DMS 273 (cell line): ENCODE measurements around the gene SNX20.

ENCODE experiments used
- DNase-seq: peaks from one replicate; lab custom pipeline; 2025; ENCODE audit not compliant: unreplicated experiment; lab: John Stamatoyannopoulos, UW

Gene SNX20

GRCh38 chr16:50705436-50706110 is 24.5 kb upstream of the SNX20 start:
- DNase-seq: no peak

GRCh38 chr16:50704245-50704644 is 23.1 kb upstream of the SNX20 start:
- DNase-seq: peak; percentile 19

DNA sequence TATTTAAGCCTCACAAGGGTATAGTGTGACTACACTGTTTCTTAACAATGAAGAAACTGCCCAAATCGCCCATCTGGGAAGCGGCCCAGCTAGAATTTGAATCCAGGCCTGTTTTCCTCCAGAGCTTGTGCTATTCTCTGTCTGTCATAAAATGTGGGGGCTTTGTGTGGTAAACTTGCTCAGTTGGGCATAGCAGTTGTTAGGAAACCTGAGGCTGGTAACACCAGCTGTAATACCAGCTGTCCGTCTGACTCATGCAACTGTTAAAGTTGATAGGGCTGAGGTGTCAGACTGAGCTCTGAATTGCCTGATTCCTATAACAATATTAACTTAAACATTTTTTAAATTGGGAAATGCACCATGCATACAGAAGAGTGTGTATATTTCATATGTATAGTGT is 21.6 kb upstream of the SNX20 start:
- peak; percentile 96 for DNase-seq

- no peak for DNase-seq
Observed at GRCh38 chr16:50699326-50700159, 18.4 kb upstream of the SNX20 start.

- DNase-seq: peak; percentile 40
Observed at GRCh38 chr16:50697881-50698767, 17.0 kb upstream of the SNX20 start.

GRCh38 chr16:50697421-50697715 is 16.3 kb upstream of the SNX20 start:
- no peak for DNase-seq

GRCh38 chr16:50696575-50697420 is 15.7 kb upstream of the SNX20 start:
- peak; percentile 69 for DNase-seq

DNA sequence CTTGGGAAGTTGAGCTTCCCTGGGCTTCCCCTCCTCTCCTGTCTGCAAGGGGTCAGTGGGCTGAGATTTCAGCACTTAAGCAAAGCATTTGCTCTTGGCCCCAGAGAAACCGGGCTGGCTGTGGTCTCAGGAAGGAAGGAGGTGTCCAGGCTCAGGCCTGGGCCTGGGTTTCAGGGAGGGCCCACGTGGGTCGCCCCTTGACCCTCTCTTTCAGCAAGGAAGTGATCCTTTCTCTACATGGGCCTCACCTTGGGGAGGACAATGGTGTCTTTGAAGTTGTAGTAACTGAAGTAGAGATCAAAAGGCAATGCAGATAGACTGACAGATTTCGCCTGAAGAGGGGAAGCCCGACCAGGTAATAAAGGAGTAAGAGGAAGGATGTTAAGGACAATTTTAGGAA is 15.0 kb upstream of the SNX20 start:
- DNase-seq: no peak

DNA sequence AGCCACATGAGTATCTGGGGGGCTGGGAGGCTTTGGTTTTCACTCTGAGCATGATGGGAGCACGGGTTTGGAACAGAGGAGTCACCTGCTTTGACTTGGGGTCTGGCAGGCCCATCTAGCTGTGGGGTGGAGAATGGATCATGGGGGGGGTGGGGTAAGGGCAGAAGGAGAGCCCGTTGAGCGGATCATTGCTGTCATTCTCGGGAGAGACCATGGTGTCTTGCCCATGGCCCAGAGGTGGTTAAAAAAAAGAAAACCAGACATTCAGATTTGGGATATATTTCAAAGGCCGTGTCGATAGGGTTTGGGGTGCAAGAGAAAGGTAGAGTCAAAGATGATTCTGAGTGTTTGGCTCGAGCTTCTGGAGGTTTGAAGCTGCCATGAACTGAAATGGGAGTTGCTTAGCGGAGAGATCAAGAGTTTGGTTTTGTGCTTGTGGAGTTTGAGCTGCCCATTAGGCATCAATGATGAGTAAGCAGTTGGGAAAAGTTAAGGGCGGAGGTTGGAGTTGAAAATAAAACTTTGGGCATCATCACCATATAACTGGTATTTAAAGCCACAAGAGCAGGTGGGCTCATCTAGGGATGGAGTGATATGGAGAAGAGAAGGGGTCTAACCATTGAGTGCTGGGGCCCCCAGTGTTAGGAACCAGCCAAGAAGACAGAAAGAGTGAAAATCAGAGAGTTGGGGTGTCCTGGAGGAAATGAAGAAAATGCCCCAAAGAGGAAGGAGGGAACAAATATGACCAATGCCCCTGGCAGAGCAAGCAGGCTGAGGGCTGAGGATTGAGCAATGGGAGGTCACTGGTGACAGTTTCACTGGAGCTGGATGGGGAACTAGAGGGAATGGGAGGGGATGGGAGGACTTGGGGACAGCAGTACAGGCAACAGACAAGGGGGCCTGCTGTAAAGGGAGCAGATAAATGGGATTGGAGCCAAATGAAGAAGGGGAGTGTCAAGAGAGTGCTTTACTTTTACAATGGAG is 14.2 kb upstream of the SNX20 start:
- no peak for DNase-seq

- DNase-seq: no peak
Observed at GRCh38 chr16:50694206-50694605, 13.1 kb upstream of the SNX20 start.

GRCh38 chr16:50692999-50693781 is 12.1 kb upstream of the SNX20 start, which contains the start of gene NOD2:
NOD2 (plus strand) TSS chr16:50693606; CDS start chr16:50699496, 5,890 bp downstream.
- peak; percentile 78 for DNase-seq

DNA sequence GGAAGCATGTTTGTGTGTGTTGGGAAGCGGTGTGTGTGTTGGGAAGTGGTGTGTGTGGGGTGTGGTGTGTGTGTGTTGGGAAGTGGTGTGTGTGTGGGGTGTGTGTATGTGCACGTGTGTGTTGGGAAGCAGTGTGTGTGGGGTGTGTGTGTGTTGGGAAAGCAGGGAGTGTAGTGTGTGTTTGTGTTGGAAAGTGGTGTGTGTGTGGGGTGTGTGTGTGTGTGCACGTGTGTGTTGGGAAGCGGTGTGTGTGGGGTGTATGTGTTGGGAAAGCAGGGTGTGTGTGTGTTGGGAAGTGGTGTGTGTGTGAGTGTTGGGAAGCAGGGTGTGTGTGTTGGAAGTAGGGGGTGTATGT is 11.5 kb upstream of the SNX20 start:
- DNase-seq: no peak

DNA sequence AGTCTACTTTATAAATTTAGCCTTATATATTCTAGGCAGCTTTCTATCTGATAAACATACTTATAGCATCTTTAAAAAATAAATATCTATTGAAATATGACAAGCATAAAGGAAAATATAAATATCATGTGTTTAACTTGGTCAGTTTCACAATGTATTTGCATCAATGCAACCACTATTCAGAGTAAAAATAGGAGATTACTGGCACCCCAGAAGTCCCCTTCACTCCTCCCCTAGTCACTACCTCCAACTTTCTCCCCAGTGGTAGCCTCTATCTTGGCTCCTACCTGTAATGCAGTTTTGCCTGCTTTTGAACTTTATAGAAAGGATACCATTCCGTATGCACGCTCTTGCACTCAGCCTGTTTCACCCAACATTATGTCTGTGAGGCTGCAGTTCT is 9.1 kb upstream of the SNX20 start:
- DNase-seq: no peak

- DNase-seq: no peak
Observed at GRCh38 chr16:50688867-50689266, 7.8 kb upstream of the SNX20 start.

DNA sequence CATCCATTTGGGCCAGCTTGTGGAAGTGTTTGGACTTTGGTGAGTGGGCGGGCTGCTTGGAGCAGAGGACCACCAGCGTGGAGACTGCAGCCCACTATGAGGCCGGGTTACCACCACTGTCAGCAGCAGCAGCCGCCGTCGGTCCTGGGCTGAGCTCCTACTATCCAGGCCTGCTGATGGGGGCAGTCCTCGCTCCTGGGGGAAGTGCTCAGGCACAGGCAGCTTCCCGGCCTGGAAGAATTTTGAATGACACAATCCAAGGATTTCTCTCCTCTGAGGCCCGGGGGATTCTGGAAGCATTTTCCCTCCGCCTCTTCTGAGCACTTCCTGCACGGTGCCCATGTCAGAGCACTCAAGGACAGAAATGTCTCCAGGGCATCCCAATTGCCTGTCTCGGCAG is 7.0 kb upstream of the SNX20 start:
- no peak for DNase-seq

- DNase-seq: no peak
Observed at GRCh38 chr16:50685462-50686063, 4.5 kb upstream of the SNX20 start.

DNA sequence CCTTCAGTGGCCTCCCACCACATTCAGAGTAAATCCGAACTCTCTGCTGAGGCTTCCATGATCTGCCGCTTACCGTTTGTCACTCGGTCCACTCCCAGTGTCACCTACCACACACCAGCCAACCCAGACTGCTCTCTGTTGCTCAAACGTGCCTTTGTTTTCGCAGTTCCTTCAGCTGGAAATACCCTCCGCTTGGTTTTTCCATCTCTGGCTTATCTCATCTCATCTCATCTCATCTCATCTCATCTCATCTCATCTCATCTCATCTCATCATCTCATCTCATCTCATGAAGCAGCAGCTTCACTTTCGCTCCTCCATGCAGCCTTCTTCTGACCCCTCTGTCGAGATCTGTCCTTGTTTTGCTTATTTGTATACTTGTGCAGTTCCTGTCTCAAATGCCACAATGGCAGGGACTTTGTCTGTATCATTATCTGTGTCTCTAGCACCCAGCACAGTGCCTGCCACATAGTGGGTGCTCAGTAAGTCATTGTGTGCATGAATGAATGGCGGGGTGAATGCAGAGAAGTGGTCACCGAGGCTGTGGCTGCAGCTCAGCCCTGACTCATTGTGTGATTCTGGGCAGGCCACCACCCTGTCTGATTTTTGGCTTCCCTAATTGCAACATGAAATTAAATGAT is 3.8 kb upstream of the SNX20 start:
- DNase-seq: no peak
